Rectal smooth muscle tissue (tissue), 1 donor: ENCODE measurements around the gene MEF2B.
A peak's percentile ranks its signal among the peaks of the same experiment; 100 is the strongest.
"Not testable (repeated sequence)": the region's sequence is repeated elsewhere in the genome, so short reads cannot be mapped to it uniquely, and the experiment has no call there.

Experiments used
- H3K27ac ChIP-seq: one replicate; pipeline ENCODE4 v1.7.0; 2013; ENCODE audit warnings: low read depth, low read length, inconsistent platforms
- H3K27me3 ChIP-seq: one replicate; pipeline ENCODE4 v1.7.0; 2013; ENCODE audit warnings: low read length; ENCODE audit not compliant: control insufficient read depth, insufficient read depth
- H3K36me3 ChIP-seq: one replicate; pipeline ENCODE4 v1.7.0; 2013; ENCODE audit warnings: low read length; ENCODE audit not compliant: control insufficient read depth, insufficient read depth
- H3K4me1 ChIP-seq: one replicate; pipeline ENCODE4 v1.7.0; 2013; ENCODE audit warnings: low read length; ENCODE audit not compliant: control insufficient read depth, insufficient read depth
- H3K4me3 ChIP-seq: one replicate; pipeline ENCODE4 v1.7.0; 2013; ENCODE audit warnings: low read length
- H3K9ac ChIP-seq: one replicate; pipeline ENCODE4 v1.7.0; 2013; ENCODE audit warnings: low read length

MEF2B gene

DNA sequence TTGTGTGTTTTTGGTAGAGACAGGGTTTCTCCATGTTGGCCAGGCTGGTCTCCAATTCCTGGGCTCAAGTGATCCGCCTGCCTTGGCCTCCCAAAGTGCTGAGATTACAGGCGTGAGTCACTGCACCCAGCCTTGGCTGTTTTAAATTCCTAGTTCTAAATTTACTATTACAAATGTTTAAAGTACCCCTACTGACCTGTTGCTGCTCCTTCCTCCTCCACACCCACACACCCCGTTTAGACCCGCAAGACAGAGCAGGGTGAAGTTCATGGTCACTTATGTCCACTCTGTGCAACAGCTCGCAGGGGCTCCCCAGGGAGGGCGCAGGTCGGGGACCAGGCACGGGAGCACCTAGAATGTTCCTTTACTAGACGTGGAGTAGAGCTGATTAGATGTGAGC is 60.5 kb downstream of the MEF2B start:
- H3K27me3 ChIP-seq: no peaks in the 10 kb centered on the region
- H3K36me3 ChIP-seq: peaks cover 4% of the 10 kb centered on the region
- no peak overlapping the region for H3K27ac ChIP-seq
- no peak overlapping the region for H3K9ac ChIP-seq
- no peak overlapping the region for H3K4me3 ChIP-seq
- H3K4me1 ChIP-seq: no peaks in the 10 kb centered on the region

DNA sequence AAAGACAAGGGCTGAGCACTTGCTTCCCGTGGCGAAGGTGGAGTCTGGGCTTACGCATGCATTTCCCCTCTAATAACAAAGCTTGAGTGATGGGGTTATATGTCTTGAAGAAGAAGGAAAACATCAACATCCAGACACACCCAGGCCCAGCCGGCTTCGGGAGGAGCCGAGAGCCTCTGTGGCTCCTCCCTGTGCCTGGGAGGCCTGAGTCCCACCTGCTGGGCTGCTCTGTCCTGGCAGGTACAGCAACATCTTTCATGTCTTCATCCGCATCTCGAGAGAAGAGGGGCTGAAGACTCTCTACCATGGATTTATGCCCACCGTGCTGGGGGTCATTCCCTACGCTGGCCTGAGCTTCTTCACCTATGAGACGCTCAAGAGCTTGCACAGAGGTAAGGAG is 62.4 kb downstream of the MEF2B start:
- Histone ChIP-seq H3K27ac (no peak overlapping the region), H3K36me3 (peaks cover 4% of the 10 kb centered on the region), H3K9ac (no peak overlapping the region), H3K4me3 (no peak overlapping the region), H3K4me1 (no peaks in the 10 kb centered on the region), H3K27me3 (no peaks in the 10 kb centered on the region)

DNA sequence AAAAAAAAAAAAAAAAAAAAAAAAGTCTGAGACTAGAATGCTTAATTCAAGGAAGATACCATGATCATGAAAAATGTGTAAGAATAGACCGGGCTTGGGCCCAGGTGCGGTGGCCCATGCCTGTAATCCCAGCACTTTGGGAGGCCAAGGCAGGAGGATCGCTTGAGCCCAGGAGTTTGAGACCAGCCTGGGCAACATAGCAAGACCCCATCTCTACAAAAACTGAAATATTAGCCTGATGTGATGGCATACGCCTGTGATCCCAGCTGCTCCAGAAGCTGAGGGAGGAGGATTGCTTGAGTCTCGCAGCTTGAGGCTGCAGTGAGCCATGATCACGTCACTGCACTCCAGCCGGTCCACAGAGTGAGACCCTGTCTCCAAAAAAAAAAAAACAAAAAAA is 63.1 kb downstream of the MEF2B start:
- not testable (repeated sequence) for H3K36me3 ChIP-seq, H3K4me1 ChIP-seq, H3K9ac ChIP-seq, H3K27ac ChIP-seq, H3K4me3 ChIP-seq, H3K27me3 ChIP-seq

DNA sequence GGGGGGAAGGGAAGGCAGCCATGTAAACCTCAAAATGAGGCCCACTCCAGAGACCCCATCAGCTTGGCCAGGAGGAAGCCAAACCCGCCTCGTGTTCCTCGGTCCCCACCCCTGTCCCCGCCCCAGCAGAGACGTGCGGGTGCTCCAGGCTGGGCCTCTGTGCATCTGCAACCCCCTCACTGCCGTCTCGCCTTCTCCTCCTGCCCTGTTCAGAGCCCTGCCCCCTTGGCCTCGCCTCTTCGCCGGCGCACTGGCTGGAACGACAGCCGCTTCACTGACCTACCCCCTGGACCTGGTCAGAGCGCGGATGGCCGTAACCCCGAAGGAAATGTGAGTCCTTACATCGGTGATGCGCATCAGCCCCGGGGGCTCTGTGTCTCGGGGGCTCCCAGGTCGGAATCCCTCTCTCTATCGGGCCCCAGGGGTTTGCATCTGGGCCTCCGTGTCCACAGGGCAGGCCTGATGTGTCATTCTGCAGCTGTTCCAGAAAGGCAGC is 64.0 kb downstream of the MEF2B start:
- Histone ChIP-seq H3K9ac (no peak overlapping the region), H3K4me3 (peak overlapping the region; percentile 58), H3K27me3 (no peaks in the 10 kb centered on the region), H3K36me3 (peaks cover 6% of the 10 kb centered on the region), H3K4me1 (no peaks in the 10 kb centered on the region), H3K27ac (no peak overlapping the region)

DNA sequence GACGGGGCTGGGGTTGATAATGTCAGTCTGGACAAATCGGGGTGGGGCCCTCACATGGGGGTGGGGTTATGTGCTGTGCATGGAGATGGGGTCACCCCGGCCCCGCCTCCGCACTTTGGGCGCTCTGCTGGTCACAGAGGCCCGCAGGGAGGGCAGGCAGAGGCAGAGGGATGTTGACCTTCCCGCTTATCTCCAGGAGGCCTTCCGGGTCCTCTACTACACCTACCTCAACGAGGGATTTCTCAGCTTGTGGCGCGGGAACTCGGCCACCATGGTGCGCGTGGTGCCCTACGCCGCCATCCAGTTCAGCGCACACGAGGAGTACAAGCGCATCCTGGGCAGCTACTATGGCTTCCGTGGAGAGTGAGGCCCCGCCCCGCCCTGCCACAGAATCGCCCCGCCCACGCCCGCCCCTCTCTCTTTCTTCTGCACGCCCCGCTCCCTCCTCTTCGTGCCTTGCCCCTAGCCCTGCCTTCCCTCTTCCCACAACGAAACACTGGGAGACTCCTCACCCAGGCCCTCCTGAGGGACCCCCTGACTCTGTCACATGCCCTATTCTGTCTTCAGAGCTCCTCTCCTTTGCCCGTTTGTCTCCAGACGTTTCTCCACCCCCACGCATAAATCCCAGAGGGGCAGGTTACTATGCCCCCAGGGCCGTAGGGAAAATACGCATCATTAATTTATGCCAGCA is 64.6 kb downstream of the MEF2B start:
- Histone ChIP-seq H3K4me1 (no peaks in the 10 kb centered on the region), H3K9ac (no peak overlapping the region), H3K36me3 (peaks cover 7% of the 10 kb centered on the region), H3K27me3 (no peaks in the 10 kb centered on the region), H3K4me3 (peak overlapping the region; percentile 58), H3K27ac (no peak overlapping the region)

DNA sequence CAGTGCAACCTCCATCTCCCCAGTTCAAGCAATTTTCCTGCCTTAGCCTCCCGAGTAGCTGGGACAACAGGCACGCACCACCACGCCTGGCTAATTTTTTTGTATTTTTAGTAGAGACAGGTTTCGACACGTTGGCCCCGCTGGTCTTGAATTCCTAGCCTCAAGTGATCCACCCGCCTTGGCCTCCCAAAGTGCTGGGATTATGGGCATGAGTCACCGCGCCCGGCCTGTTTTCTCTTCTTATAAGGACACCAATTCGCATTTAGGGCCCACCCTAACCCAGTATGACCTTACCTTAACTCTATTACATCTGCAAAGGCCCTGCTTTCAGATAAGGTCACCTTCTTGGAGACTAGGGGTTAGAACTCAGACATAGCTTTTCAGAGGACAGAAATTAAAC is 66.9 kb downstream of the MEF2B start:
- H3K36me3 ChIP-seq: peaks cover 10% of the 10 kb centered on the region

DNA sequence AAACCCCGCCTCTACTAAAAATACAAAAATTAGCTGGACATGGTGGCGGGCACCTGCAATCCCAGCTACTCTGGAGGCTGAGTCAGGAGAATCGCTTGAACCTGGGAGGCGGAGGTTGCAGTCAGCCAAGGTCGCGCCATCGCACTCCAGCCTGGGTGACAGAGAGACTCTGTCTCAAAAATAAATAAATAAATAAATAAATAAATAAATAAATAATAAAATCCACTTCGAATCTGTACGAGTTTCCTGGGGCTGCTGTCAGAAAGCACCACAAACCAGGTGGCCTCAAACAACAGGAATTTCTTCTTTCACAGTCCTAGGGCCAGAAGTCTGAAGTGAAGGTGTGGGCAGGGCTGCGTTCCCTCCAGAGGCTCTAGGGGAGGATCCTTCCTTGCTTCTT is 67.5 kb downstream of the MEF2B start:
- not testable (repeated sequence) for H3K36me3 ChIP-seq

More for the DNA sequence above, 66.9 kb downstream of the MEF2B start:
- Histone ChIP-seq H3K9ac (no peak overlapping the region), H3K27me3 (no peaks in the 10 kb centered on the region), H3K27ac (no peak overlapping the region), H3K4me3 (no peak overlapping the region), H3K4me1 (no peaks in the 10 kb centered on the region)

DNA sequence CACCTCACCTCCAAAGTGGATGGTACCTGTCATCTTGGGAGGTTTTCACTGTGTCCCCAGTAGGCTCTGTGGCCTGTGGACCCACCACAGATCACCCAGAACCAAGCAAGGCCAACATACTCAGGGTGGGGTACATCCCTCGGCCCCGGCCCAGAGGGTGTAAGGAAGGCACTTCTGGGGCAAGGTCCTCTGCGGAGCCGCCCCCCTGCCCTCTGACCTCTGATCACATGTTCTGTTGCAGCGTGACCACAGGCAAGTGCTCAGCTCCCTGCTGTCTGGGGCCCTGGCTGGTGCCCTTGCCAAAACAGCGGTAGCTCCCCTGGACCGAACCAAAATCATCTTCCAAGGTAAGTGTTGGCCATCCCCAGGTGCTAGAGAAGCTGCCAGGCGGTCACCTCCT is 68.5 kb downstream of the MEF2B start:
- H3K27me3 ChIP-seq: no peaks in the 10 kb centered on the region
- H3K4me1 ChIP-seq: no peaks in the 10 kb centered on the region
- H3K36me3 ChIP-seq: peaks cover 6% of the 10 kb centered on the region
- H3K4me3 ChIP-seq: no peak overlapping the region
- no peak overlapping the region for H3K9ac ChIP-seq
- no peak overlapping the region for H3K27ac ChIP-seq

More for the DNA sequence above, 67.5 kb downstream of the MEF2B start:
- H3K4me1 ChIP-seq, H3K27me3 ChIP-seq, H3K27ac ChIP-seq, H3K9ac ChIP-seq, H3K4me3 ChIP-seq: not testable (repeated sequence)

DNA sequence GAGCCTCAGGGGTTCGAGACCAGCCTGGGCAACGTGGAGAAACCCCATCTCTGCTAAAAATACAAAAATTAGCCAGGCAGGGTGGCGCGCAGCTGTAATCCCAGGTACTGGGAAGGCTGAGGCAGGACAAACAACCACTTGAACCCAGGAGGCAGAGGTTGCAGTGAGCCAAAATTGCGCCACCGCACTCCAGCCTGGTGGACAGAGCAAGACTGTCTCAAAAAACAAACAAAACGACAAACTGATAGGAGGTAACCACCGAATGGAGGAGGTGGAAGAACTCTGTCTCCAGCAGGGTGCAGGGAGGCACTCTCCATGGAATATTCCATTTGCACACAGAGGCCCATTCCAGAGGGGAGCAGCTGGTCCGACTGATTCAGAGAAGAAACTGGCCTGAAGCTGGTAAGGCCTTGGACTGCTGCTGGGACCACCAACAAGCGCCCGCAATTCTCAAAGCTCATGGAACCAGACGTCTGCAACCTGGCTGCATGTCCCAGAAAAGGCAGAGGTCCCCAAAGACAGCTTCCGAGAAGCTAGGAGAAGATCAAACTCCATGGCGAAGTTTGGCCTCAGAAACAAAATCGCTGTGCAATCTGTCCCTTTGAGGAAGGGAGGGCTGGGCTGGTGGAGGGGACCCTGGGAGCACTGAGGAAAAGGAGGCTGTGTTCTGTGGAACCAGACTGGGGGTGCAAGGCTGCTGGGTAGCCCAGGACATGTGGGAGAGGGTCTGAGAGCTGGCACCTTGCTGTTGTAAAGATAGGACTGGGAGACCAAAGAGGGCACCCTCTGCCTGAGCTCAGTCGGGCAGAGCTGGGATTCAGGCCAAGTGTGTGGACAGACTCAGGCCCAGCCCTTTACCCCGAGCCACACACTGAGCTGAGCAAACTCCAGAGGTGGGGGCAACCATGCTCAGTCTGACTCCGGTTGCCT is 71.1 kb downstream of the MEF2B start:
- Histone ChIP-seq H3K27me3 (no peaks in the 10 kb centered on the region), H3K27ac (no peak overlapping the region), H3K4me3 (no peak overlapping the region), H3K4me1 (no peaks in the 10 kb centered on the region), H3K9ac (no peak overlapping the region), H3K36me3 (peaks cover 6% of the 10 kb centered on the region)

DNA sequence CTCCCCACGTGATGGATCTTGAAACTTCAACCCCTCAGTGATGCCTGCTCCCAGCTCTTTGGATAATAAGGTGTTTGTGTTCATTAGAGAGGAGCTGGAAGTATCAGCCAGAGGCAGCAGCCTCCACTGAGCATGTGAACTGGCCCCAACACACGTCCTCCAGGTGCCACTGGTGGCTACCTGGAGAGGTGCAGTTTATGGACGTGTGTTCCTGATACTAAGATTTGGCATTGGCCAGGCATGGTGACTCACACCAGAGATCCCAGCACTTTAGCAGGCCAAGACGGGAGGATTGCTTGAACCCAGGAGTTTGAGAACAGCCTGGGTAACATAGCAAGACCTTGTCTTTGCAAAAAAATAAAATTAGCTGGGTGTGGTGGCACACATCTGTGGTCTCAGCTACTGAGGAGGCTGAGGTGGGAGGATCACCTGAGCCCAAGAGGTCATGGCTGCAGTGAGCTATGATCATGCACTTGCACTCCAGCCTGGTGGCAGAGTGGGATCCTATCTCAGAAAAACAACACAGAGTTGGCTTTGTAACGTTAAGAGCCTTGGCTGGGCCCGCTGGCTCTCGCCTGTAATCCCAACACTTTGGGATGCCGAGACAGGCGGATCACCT is 71.9 kb downstream of the MEF2B start:
- H3K36me3 ChIP-seq: peaks cover 6% of the 10 kb centered on the region
- H3K9ac ChIP-seq: no peak overlapping the region
- no peaks in the 10 kb centered on the region for H3K4me1 ChIP-seq
- no peak overlapping the region for H3K4me3 ChIP-seq
- no peak overlapping the region for H3K27ac ChIP-seq
- H3K27me3 ChIP-seq: no peaks in the 10 kb centered on the region

DNA sequence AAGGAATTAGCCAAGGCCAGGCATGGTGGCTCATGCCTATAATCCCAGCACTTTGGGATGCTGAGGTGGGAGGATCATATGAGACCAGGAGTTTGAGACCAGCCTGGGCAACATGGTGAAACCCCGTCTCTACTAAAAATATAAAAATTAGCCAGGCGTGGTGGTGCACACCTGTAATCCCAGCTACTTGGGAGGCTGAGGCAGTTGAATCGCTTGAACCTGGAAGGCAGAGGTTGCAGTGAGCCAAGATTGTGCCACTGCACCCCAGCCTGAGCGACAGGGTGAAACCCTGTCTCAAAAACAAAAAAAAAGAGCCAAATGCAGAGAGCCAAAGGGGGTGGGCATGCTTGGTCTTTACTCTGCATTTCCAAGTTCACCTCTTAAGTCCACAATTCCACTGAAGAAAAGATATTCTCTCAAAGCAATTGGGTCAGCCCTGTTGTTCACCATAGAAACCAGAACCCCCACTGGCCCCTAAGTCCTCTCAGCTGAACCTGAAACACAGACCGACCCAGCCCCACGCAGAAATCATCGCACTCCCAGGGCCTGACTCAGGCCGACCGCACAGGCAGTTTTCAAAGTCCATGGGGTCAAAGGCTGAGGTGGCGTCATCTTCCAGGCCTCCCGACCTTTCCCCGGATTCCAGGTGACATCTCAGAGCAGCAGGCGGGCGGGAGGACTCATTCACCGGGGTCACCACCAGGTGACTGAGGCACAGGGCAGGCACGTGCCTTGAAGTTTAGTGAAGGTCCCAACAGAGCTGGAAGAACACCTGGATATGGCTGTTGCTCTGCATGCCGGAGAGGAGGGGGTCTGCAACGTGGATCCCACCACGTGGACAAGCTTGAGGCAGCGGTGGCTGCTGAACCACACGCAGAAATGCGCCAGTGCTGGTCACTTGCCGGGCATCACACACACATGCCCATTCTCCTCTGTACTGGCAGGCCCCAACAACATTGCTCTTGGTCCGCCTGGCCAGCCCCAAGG is 73.1 kb downstream of the MEF2B start:
- Histone ChIP-seq H3K4me1 (no peaks in the 10 kb centered on the region), H3K9ac (no peak overlapping the region), H3K27me3 (no peaks in the 10 kb centered on the region), H3K4me3 (no peak overlapping the region), H3K27ac (no peak overlapping the region), H3K36me3 (peaks cover 6% of the 10 kb centered on the region)
